GM12864 (cell line): ENCODE results near the gene AAMDC.
"Not testable (repeated sequence)": the region's sequence is repeated elsewhere in the genome, so short reads cannot be mapped to it uniquely, and the experiment has no call there.

ENCODE experiments used
- DNase-seq: peaks from one replicate; pipeline ENCODE4 v3.0.0-alpha.2; 2011; ENCODE audit warnings: low read depth
- H3K4me3 ChIP-seq: 2 replicates; pipeline ENCODE4 v1.5.1; 2011; ENCODE audit warnings: mild to moderate bottlenecking, low read depth, low read length, control low read depth
- CTCF ChIP-seq: IDR thresholded peaks from 2 replicates; pipeline ENCODE4 v1.5.1; 2011; ENCODE audit warnings: low read depth, mild to moderate bottlenecking, moderate library complexity, low read length, control low read depth, inconsistent platforms; ENCODE audit errors: missing control alignments

The AAMDC gene

GRCh38 chr11:77842441-77843121 lies 21.6 kb downstream of the AAMDC start:
- no peak for TF ChIP-seq CTCF
- no peak for DNase-seq

DNA sequence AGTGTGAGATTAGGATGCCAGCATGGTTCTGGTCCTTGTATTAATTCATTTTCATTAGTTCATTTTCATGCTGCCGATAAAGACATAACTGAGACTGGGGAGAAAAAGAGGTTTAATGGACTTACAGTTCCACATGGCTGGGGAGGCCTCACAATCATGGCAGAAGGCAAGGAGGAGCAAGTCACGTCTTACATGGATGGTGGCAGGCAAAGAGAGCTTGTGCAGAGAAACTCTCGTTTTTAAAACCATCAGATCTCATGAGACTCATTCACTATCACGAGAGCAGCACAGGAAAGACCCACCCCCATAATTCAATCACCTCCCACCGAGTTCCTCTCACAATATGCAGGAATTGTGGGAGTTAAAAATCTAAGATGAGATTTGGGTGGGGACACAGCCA lies 22.8 kb downstream of the AAMDC start:
- not testable (repeated sequence) for DNase-seq, H3K4me3 ChIP-seq

More at GRCh38 chr11:77842441-77843121, 21.6 kb downstream of the AAMDC start:
- H3K4me3 ChIP-seq, result no peak overlapping the region

DNA sequence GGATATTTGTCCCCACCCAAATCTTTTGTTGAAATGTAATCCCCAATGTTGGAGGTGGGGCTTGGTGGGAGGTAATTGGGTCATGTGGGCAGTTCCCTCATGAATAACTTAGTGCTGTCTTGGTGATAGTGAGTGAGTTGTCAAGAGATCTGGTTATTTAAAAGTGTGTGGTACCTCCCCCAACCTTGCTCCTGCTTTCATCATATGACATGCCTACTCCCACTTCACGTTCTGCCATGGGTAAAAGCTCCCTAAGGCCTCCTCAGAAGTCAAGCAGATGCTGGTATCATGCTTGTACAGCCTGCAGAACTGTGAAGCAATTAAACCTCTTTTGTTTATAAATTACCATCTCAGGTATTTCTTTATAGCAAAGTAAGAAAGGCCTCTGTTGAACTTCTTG lies 30.6 kb downstream of the AAMDC start:
- no peak overlapping the region for H3K4me3 ChIP-seq
- no peak for TF ChIP-seq CTCF
- DNase-seq, result no peak

DNA sequence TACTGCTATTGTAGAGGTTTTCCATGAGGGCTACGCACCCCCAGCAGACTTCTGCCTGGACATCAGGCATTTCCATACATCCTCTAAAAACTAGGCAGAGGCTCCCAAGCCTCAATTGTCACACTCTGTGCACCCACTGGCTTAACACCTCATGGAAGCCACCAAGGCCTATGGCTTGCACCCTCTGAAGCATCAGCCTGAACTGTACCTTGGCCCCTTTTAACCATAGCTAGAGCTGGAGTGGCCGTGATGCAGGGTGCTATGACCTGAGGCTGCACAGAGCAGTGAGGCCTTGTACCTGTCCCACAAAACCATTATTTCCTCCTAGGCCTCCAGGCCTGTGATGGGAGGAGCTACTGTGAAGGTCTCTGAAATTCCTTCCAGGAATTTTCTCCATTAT lies 33.9 kb downstream of the AAMDC start:
- DNase-seq, result no peak
- H3K4me3 ChIP-seq, result no peak overlapping the region
- TF ChIP-seq CTCF, result no peak

DNA sequence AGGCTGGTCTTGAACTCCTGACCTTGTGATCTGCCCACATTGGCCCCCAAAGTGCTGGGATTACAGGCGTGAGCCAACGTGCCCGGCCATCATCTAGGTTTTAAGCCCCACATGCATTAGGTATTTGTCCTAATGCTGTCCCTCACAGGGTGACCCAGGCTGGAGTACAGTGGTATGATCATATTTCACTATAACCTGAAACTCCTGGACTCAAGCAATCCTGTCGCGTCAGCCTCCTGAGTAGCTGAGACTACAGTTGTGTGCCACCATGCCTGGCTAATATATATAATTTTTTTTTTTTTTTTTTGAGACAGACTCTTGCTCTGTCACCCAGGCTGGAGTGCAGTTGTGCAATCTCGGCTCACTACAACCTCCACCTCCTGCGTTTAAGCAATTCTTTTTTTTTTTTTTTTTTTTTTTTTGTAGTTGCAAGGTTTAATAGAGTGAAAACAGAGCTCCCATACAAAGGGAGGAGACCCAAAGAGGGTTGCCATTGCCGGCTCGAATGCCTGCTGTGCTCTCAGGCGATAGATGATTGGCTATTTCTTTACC lies 37.0 kb downstream of the AAMDC start:
- H3K4me3 ChIP-seq, DNase-seq: not testable (repeated sequence)

DNA sequence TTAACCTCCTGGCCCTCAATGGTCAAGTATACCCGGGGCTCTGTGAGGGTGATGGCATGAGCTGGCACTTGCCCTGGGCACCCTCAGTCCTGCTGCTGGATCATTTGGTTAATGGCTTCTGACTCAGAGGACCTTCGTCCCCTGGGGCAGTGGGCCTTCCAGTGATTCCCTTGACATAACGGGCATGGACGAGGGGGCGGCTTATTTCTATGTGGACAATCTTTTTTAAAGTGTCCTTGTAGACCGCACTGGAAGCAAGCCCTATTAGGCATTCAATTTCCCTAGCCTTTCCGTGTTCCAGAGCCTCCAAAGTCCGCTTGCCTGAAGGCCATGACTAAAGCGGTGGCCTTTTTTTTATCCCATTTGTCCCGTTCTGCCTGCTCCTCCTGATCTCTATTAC lies 40.5 kb downstream of the AAMDC start:
- not testable (repeated sequence) for DNase-seq, H3K4me3 ChIP-seq

DNA sequence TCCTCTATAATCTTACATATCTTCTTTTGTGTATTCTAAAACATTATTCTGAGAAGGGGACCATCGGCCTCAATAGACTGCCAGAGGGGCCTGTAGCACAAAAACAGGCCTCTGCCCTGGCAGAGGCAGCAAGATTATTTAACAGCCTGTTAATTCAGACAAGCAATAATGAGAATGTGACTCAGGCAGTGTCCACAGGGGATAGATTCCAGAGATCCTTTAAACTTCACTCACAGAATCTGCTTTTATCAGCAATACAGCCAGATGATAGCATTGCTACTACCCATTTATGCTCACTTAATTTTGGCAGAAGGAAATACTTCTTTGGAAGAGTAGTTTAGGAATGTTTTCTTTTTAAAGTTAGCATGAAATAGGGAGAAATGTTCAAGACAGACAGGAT lies 44.9 kb downstream of the AAMDC start:
- no peak overlapping the region for H3K4me3 ChIP-seq
- no peak for DNase-seq
- TF ChIP-seq CTCF, result no peak

DNA sequence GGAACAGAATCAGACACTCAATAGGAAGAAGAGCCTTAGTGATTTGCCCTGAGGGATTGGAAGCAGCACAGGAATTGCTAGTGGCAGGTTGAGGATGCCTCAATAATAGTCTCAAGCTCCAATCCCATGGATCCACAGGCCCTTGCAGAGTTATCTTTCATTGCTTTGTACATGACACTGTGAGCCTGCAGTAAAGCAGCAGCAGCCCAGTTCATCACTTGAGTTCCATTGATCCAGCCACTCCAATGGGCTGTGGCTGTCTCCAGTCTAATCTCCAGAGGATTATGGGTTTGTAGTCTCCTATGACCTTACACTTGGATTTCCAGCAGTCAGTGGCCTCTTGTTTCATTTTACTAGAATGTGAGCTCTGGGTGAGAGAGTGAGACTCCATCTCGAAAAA lies 45.4 kb downstream of the AAMDC start:
- H3K4me3 ChIP-seq, result no peak overlapping the region
- TF ChIP-seq CTCF, result no peak
- DNase-seq, result no peak
